ENCODE measurements around the gene FSIP1.

The FSIP1 gene

GRCh38 chr15:39792025-39792843 is 9.6 kb upstream of the FSIP1 start:
- DNase-seq, result no peak

GRCh38 chr15:39789736-39790135 is 7.1 kb upstream of the FSIP1 start:
- no peak for DNase-seq

GRCh38 chr15:39788800-39789565 is 6.3 kb upstream of the FSIP1 start:
- no peak for DNase-seq

- no peak for DNase-seq
These were observed 5.5 kb upstream of the FSIP1 start for GRCh38 chr15:39788108-39788507.

GRCh38 chr15:39787479-39787878 is 4.8 kb upstream of the FSIP1 start:
- DNase-seq, result no peak

- DNase-seq, result peak; percentile 67
These were observed 3.9 kb upstream of the FSIP1 start for GRCh38 chr15:39786447-39787056.

- DNase-seq, result no peak
These were observed 3.2 kb upstream of the FSIP1 start for GRCh38 chr15:39785841-39786240.

GRCh38 chr15:39785139-39785538 is 2.5 kb upstream of the FSIP1 start:
- DNase-seq, result no peak

GRCh38 chr15:39784638-39785037 is 2.0 kb upstream of the FSIP1 start:
- DNase-seq, result no peak

- DNase-seq, result no peak
These were observed 1.5 kb upstream of the FSIP1 start for GRCh38 chr15:39784125-39784524.

GRCh38 chr15:39783244-39783820 is 691 bp upstream of the FSIP1 start:
- no peak for DNase-seq

GRCh38 chr15:39781967-39782302 is 706 bp downstream of the FSIP1 start:
- DNase-seq, result no peak

GRCh38 chr15:39781147-39781966 is 1.3 kb downstream of the FSIP1 start:
- no peak for DNase-seq

- DNase-seq, result no peak
These were observed 4.6 kb downstream of the FSIP1 start for GRCh38 chr15:39778021-39778420.

GRCh38 chr15:39777496-39777895 is 5.1 kb downstream of the FSIP1 start:
- no peak for DNase-seq

- no peak for DNase-seq
These were observed 6.6 kb downstream of the FSIP1 start for GRCh38 chr15:39776068-39776467.

- DNase-seq, result no peak
These were observed 7.9 kb downstream of the FSIP1 start for GRCh38 chr15:39774688-39775267.

- DNase-seq, result no peak
These were observed 11.6 kb downstream of the FSIP1 start for GRCh38 chr15:39770748-39771689.

GRCh38 chr15:39767921-39768320 is 14.7 kb downstream of the FSIP1 start:
- no peak for DNase-seq

- no peak for DNase-seq
These were observed 21.6 kb downstream of the FSIP1 start for GRCh38 chr15:39761006-39761405.
